ENCODE results near the gene MTUS2.

DNA sequence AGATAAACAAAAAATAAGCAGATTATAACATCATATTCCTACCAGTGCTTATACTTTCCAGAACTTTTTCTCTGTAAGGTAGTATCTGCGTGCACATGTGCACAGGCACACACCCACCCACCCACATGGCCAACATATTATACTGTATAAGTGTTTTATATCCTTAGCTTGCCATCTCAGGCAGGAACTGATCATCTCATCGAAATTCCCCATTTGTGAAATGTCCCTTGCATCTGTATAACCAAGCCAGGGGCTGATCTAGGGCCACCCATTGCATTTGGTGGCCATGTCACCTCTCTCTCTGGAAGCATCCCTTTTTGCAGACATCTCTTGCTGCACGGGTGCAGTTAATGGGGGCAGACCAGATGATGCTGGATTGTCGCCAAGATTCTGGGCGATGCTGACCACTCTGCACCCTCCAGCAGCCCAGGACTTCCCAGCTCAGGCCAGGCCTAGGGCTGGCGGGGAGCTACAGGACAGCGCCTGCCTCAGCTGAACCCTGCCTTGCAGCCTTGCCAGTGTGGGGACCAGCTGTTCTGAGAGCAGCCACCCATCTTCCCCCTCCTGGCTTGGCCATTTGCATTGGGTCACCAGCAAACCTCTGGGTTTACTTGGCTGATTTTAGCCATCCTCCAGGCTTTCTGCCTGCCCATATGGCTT is 679.5 kb downstream of the MTUS2 start:
- TF ChIP-seq KDM1A (IDR thresholded peaks at IDR 0.05; ENCODE audit: low read depth) (no peak), CTCF (IDR thresholded peaks at IDR 0.05) (no peak), ZC3H11A (IDR thresholded peaks at IDR 0.05) (no peak), SMC3 (IDR thresholded peaks at IDR 0.05) (no peak), POLR2A (IDR thresholded peaks at IDR 0.05; ENCODE audit: low read length) (no peak), RFX5 (IDR thresholded peaks at IDR 0.05) (no peak), RNF2 (IDR thresholded peaks at IDR 0.05; ENCODE audit: borderline replicate concordance, low read depth) (no peak)
- TF ChIP-seq, protein P1, sequence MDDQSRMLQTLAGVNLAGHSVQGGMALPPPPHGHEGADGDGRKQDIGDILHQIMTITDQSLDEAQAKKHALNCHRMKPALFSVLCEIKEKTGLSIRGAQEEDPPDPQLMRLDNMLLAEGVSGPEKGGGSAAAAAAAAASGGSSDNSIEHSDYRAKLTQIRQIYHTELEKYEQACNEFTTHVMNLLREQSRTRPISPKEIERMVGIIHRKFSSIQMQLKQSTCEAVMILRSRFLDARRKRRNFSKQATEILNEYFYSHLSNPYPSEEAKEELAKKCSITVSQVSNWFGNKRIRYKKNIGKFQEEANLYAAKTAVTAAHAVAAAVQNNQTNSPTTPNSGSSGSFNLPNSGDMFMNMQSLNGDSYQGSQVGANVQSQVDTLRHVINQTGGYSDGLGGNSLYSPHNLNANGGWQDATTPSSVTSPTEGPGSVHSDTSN (IDR thresholded peaks at IDR 0.05), result no peak
